Measurements from ENCODE around the gene KRTAP10-10.
A peak's percentile ranks its signal among the peaks of the same experiment; 100 is the strongest.
"Not testable (repeated sequence)": the region's sequence is repeated elsewhere in the genome, so short reads cannot be mapped to it uniquely, and the experiment has no call there.

KRTAP10-10 gene

DNA sequence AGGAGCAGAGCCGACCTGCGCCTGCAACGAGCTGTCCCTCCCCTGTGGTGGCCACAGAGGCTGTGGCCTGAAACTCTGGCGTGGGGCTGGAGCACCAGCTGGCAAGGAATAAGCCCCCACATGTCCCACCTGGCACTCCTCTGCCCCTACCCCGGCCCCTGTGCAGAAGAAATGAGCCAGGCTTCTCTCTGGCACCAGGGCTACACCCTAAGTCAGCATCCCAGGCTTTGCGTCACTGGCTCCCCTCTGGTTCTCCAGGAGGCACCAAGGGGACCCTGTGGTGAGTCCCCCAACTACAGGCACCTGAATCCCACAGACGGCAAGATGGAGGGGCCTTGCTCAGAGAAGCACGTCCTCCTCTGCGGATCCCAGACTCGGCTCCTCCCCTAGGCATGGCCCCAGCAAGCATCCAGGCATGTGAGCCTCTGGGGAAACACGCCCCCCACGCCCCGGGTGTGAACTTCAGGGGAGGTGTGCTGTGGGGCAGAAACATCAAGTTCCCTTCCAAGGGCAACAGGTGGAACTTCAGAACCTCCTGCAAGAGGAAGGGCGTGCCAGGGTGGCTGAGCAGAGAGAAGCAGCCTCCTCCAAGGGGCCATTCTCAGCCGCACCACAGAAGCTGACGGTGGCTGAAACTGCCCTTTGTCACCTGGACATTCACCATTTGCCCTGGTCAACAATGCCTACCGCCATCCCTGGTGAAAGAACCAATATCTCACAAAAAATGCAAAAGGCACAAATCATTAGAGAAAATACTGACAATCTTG, 33.9 kb upstream of the KRTAP10-10 start:
- no peak for DNase-seq

DNA sequence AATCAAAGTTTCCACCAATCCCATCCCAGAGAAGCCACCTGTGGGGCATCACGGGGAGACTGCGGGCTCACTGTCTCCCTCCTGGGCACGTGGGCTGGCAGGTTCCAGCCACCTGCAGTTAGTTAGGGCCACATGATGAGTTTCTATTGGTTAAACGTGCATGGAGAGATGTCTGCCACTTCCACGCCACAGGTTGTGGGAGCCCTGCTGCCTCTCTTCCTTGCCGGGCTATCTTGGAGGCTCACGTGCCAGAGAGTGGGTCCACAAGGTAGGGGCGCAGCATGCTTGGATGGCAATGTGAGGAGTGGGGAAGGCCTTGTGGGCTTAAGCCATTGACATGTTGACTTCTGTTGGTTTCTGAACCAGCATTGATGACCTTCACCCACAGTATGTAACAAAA, 33.2 kb upstream of the KRTAP10-10 start:
- DNase-seq, result no peak

DNA sequence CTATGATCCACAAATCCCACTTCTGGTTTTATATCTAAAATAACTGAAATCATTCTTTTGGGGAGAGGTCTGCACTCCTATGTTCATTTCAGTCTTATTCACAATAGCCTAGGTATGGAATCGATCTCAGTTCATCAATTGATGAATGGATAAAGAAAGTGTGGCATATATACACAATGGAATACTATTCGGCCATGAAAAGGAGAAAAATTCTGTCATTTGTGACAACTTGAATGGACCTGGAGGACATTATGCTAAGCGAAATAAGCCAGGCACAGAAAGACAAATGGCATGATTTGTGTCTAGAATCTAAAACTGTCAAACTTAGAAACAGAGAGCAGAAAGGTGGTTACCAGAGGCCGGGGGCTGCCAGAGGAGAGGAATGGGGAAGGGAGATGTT, 30.7 kb upstream of the KRTAP10-10 start:
- no peak for DNase-seq

DNA sequence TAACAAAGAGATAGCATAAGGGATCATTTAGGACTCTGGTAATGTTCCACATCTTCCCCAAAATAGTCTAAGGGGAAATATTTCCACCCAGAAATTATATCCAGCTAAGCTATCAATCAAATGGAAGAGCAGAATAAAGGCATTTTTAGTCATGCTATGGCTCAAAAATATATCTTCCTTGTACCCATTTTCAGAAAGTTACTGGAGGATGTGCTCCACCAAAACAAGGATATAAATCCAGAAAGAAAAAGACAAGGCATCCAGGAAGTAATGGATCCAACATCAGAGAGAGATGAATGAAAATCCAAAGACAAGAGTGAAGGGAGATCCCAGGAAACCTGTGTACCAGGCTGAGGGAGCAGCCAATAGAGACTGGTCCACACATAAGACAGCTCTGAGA, 28.0 kb upstream of the KRTAP10-10 start:
- DNase-seq, result no peak

DNA sequence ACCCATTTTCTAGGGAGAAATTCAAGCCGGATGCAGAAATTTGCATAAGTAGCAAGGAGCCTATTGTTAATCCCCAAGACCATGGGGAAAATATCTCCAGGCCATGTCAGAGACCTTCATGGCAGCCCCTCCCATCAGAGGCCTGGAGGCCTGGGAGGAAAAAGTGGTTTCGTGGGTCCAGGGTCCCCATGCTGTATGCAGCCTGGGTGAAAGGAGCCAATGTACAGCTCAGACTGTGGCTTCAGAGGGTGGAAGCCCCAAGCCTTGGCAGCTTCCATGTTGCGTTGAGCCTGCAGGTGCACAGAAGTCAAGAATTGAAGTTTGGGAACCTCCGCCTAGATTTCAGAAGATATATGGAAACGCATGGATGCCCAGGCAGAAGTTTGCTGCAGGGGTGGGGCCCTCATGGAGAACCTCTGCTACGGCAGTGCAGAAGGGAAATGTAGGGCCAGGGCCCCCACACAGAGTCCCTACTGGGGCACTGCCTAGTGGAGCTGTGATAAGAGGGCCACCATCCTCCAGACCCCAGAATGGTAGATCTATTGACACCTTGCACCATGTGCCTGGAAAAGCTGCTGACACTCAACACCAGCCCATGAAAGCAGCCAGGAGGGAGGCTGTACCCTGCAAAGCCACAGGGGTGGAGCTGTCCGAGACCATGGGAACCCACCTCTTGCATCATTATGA, 26.9 kb upstream of the KRTAP10-10 start:
- DNase-seq, result not testable (repeated sequence)

DNA sequence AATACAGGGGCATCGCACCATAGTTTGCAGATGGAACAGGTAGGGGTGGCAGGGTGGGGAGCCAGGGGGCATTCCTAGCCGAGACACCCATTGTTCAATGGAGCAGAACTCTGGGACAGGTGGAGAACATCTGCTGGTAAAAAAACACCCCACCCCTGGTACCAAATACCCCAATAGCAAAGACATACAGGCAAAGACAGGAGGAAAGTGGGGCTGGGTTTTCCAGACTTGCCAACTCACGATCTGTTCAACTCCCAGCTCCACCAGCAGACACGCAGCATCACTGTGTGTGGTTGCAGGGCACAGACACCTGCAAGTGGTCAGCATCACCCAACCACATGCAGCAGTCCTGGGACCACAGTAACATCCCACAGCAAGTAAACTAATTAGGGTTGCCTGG, 25.6 kb upstream of the KRTAP10-10 start:
- no peak for DNase-seq

DNA sequence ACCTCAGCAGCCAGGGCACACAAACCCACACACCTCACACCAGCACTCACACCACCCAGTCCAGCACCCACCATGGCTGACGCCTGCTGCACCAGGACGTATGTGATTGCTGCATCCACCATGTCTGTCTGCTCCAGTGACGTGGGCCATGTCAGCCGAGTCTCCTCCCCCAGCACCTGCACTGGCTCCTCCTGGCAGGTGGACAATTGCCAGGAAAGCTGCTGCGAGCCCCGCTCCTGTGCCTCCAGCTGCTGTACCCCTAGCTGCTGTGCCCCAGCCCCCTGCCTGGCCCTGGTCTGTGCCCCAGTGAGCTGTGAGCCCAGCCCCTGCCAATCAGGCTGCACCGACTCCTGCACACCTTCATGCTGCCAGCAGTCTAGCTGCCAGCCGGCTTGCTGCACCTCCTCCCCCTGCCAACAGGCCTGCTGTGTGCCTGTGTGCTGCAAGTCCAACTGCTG, 25.1 kb upstream of the KRTAP10-10 start, which contains the start of gene KRTAP10-8:
Gene KRTAP10-8 (plus strand): TSS at position 51 of the 458 bp plus-strand sequence. CDS start 22 bp downstream, at position 73.
- DNase-seq, result no peak

DNA sequence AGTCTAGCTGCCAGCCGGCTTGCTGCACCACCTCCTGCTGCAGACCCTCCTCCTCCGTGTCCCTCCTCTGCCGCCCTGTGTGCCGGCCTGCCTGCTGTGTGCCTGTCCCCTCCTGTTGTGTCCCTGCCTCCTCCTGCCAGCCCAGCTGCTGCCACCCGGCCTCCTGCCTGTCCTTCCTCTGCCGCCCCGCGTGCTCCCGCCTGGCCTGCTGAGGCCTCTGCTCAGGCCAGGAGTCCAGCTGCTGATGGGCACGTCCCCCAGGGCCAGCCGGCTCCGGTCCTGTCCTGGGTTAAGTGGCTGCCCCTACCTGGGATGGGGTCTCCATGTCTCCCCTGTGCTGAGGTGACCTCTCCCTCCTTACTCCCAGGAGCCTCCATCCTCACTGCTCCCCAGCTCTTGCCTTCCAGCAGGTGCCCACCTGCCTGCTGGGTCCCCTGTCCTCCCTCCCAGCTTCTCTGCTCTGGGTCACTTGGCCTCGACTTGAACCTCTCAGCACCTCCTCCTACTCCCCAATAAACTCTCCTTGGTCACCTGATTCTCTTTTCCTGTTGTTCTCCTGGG, 24.4 kb upstream of the KRTAP10-10 start:
- DNase-seq, result no peak

DNA sequence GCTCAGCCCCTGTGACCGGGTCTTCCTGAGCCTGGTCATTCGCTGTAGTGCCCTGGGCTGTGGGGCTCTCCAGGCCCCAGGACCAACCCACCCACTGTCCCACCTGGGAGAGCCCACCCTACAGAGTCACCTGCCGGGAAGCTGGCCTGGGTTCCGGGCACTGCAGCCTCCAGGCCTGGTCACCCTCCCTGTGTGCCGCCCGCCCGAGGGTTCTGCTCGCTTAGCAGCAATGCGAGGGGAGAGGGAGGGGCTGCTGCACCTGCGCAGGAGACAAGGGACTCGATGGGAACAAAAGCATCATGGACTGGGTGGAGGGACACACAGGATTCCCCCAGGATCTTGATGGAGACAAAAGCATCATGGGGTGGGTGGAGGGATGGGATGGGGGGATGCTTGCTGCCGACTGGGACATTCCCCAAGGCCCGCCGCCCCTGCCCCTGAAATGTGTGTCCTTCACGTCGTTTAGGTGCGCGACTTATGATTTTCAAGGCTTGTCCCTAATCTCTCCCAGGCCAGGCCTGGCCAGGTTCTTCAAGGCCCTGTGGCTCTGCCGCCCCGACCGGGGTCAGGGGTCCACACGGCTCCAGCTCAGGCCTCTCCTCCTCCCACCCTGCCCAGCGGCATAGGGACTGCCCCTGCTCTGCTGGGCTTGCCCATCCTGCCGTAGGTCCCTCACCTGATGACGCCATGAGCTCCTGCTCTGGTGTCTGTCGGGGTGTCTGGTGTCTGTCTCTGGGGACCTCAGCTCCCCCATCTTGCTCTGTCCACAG, 23.6 kb upstream of the KRTAP10-10 start:
- no peak for DNase-seq

DNA sequence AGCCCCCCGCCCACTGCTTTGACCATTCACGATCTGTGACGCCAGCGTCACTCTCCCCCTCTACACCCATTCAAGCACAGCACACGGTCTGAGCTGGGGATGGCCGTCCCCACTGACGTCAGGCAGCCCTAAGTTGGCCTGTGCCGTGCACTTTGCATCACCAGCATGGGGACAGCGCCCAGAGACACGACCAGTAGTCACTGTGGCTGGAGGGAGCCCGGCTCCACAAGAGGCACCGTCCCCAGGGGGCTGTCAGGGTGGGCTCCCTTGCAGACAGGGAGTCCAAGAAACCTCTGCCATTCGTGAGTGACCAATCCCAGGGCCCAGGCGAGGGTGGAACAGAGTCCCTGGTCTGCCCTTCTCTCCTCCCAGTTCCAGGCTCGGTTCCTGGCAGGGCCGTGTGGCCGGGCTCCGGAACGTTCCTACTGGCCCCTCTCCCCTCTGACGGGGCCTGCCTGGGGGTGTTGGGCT, 23.0 kb upstream of the KRTAP10-10 start:
- DNase-seq, result no peak

DNA sequence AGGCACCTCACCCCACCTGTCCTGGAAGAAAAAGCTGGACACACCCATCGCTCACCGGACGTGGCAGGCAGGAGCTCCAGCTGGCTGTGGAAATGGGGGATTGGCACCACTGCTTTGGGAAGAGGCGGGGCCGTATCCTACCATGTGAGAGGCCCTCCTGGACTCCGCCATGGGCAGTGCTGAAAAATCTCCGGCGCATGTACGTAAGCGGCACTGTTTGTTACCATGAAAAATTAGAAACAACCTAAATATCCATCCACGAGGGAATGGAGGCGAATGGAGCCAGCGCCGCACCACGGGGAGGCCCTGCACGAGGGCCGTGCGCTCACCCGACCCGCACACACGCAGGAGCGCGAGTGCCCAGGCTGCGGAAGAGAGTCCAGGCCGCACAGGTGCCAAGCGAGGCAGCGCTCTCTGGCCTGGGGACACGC, 22.2 kb upstream of the KRTAP10-10 start:
- DNase-seq, result no peak

DNA sequence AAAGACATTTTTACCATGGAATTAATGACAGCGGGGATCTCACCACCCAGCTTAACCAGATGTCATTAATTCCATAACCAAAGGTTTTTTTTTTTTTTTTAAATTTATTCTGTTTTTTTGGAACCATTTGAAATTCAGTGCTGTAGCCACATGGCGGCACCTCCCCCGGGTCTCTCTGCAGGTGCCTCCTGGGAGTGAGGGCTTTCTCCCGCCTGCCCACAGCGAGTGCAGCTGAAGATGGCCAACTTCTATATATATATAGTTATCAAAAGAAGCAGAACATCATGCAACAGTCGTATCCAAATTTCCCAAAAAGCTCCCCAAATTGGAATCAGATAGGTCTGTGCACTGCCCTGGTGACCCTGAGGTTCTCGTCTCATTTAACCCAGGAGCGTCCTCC, 21.7 kb upstream of the KRTAP10-10 start:
- no peak for DNase-seq

DNA sequence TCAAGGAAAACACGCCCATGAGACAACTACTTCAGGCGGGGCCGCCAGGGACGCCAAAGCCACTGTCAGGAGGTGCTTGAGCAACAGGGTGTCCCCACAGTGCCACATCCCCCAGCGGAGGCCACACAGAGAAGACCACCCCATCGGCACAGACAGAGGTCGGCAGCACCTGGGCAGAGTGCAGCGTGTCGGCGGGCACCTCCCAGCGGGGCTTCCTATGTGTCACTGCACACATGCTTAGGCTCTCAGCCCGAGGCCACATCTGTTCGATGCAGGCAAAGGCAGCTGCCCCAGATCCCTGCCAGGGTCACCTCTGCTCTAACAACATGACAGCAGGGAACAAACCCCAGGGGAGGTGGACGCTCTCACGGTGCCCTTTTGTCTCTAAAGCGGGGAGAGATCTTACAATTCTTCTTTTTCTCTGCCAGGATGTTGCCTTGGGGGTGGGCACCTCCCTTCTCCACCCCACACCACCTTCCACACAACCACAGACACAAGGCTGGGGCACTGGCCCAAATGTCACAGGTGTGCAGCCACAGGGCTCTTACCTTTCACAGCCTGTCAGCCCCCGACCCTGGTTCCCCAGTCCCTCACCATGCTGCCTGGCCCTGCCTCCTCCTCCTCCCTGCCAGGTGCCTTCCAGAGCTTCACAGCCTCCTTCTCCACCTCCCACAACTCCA, 21.1 kb upstream of the KRTAP10-10 start:
- no peak for DNase-seq

DNA sequence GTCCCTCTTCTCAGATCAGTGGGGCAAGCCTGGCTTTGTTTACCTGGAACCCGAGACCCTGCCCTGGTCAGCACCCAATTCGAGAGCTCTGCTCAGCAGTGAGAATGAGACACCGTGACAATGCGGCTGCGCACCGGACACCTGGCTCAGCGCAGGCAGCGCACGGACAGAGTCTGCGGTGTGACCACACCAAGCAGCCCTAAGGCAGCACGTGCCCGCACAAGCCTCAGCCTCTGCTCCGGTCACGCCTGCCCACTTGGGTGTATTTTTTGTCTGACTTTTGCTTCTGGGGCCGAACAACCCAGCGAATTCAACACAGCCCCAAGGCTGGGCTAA, 20.6 kb upstream of the KRTAP10-10 start:
- DNase-seq, result no peak

DNA sequence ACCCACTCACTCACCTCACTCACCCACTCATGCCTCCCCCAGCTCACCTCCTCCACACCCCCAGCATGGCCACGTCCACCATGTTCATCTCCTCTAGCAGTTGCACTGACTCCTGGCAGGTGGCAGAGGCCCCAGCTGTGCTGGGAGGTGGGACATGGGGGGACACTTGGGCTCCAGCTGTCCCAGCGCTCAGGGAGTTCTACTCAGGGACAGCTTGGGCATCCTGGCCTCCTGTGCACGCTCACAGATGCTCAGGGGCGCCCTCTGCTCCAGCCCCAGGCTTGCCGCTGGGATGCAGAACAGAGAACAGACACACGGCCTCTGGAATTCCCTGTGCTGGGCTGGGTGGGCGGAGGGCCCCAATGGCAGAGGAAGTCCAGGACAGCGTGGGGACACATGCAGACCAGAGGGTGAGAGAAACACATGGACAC, 20.1 kb upstream of the KRTAP10-10 start:
- DNase-seq, result no peak

DNA sequence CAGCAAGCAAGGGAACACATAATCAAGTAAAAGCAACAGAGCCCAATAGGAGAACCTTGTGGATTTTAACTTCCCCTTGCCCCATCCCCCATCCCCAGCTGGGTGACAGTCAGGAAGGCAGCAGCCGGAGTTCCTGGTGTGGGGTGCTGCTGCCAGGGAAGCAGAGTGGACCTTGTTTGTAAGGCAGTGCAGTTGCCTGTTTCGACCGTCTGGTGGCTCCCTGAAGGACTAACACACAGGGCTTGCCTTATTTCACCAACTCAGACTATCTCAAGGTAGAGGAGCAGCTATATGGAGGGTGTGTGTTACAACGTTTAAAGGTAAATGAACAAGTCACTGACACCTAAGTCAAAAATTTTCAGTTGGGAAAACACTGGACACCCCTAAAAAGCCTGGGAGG, 18.7 kb upstream of the KRTAP10-10 start:
- no peak for DNase-seq

DNA sequence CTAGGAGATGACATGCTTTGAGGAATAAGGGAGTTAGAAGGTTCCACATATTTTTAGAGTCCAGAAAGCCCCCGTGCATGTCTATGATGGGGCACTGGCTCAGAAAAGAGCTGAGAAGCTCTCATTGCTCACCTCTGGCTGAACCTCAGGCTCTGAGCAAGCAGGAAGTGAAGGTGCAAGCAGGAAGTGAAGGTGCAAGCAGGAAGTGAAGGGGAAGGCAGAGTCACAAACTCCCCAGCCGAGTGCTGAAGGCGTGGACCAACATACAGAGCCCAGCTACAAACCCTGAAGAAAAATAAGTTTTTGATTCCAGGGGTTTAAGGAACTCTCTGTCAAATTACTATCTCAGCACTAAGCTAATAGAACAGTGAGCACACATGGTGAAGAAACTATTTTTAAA, 18.2 kb upstream of the KRTAP10-10 start:
- DNase-seq, result peak; percentile 48

DNA sequence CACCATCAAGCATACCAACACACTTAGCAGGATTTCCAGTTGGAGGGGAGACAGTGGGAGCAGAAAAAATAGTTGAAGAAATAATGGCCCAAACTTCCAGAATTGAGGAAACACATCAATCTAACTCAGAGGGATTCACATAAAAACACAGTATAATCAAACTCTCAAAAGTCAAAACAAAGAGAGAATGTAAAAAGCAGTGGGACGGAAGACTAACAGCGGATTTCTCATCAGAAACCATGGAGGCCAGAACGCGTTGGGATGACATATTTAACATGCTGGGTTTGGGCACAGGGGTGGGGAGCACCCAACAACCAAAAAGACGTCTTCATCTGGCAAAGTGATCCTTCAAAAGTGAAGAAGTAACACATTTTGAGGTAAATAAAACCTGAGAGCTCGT, 17.3 kb upstream of the KRTAP10-10 start:
- DNase-seq, result no peak

DNA sequence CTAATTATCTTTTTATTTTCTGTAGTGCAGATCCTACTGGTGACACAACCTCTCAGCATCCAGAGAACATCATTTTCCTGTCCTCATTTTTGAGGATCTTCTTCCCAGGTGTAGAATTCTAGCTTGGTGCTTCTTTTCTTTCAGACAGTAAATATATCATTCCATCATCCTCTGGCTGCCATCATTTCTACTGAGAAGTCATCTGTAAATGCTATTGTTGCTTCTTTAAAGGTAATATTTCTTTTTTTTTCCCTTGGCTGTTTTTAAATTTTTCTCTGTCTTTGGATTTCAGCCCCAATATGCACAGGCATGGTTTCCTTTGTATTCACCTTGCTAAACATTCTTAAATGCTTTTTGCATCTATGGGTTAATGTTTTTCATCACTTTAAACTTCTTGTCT, 13.6 kb upstream of the KRTAP10-10 start:
- DNase-seq, result no peak

DNA sequence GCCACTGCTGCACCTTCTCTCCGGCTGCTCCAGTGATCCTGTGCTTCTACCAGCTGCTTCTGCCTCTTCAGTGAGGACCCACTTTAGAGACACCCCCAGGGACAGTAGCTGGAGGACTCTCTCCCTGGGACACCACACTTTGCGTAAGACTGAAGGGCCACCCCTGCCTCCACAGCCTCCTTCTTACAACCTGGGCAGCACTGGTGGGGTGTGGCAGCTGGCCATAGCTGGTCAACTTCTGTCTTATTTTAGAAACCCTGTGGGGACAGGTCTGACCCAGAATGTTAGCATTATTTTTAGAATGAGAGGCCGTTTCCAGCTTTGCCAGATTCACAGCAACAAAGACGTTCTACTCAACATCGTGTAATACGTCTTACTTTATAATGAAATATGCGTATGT, 11.4 kb upstream of the KRTAP10-10 start:
- DNase-seq, result no peak

DNA sequence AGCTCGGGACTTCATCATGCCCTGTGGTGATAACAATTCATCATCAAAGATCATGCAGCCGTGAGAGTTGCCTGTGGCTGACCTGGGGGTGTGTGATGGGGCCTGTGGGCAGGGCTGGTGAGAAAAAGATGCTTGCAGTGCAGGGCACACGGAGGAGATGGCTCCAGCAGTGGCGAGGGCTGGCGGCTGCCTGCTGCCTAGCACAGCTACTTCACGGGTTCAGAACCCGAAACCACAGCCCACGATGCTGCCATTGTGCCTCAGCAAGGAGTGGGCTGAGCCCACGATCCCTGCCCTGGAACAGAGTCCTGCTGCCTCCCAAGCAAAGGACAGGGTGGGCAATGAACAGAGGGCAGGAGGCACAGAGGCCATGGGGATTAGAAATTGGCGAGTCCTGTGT, 10.9 kb upstream of the KRTAP10-10 start:
- DNase-seq, result no peak

DNA sequence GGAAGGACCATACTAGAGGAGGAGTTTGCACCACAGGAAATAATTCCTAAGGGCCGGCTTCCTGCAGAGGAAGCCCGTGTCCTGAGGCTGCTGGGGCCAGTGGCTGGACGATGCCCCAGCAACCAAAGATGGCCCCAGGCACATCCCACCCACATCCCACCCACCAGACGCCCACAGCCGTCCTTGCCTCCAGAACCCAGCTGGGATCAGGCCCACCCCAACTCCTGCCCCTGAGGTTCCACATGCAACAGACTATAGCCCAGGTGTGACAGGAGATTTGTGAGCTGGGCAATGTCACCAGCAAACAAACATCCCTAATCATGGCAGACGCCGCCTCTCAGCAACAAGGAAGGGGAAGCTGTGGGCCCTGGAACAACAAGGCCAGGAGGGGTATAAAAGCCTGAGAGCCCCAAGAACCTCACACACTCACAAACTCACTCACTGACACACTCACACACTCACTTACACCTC, 10.4 kb upstream of the KRTAP10-10 start, which contains the start of gene KRTAP10-9:
Gene KRTAP10-9 (plus strand): TSS at position 421 of the 471 bp plus-strand sequence. CDS start 79 bp downstream, outside the sequence.
- no peak for DNase-seq
